Liver (tissue), 9 donors: Measurements from ENCODE around the gene FIBCD1. TPM values are rescaled to one million over a fixed set of nuclear protein-coding genes. Genes with fewer than 3 reads are reported as not detected.

Experiments
- DNase-seq: peaks from one replicate; pipeline ENCODE4 v3.0.0-alpha.2; 2017; ENCODE audit warnings: low spot score
- H3K27ac ChIP-seq, 2 donors: one replicate each; pipeline ENCODE4 v1.7.0; 2013; ENCODE audit warnings: inconsistent platforms in 2 of 2, low read length in 2 of 2, control low read depth in 1 of 2, low read depth in 1 of 2, mild to moderate bottlenecking in 1 of 2
- H3K27me3 ChIP-seq, 4 donors: one replicate each; pipeline versions ENCODE4 v1.6.1 to v1.7.0; 2013; ENCODE audit warnings: low read length in 3 of 4, inconsistent platforms in 1 of 4, mild to moderate bottlenecking in 1 of 4, moderate library complexity in 1 of 4; ENCODE audit not compliant: control insufficient read depth in 4 of 4, insufficient read depth in 4 of 4
- H3K36me3 ChIP-seq, 4 donors: one replicate each; pipeline versions ENCODE4 v1.6.1 to v1.7.0; 2013; ENCODE audit warnings: low read length in 3 of 4, mild to moderate bottlenecking in 3 of 4, low read depth in 1 of 4, moderate library complexity in 1 of 4; ENCODE audit not compliant: control insufficient read depth in 4 of 4, insufficient read depth in 3 of 4
- H3K4me1 ChIP-seq, 4 donors: one replicate each; pipeline versions ENCODE4 v1.6.1 to v1.7.0; 2013; ENCODE audit warnings: low read length in 3 of 4, mild to moderate bottlenecking in 3 of 4, moderate library complexity in 1 of 4; ENCODE audit not compliant: control insufficient read depth in 4 of 4, insufficient read depth in 4 of 4
- H3K4me3 ChIP-seq, 3 donors: one replicate each; pipeline versions ENCODE4 v1.6.1 to v1.7.0; 2013; ENCODE audit warnings: low read length in 3 of 3, control low read depth in 1 of 3, low read depth in 1 of 3, mild to moderate bottlenecking in 1 of 3
- H3K9ac ChIP-seq, 2 donors: one replicate each; pipeline ENCODE4 v1.7.0; 2013; ENCODE audit warnings: low read length in 2 of 2, mild to moderate bottlenecking in 2 of 2, moderate library complexity in 2 of 2, control low read depth in 1 of 2, low read depth in 1 of 2
- H3K9me3 ChIP-seq, 4 donors: one replicate each; pipeline versions ENCODE4 v1.6.1 to v1.7.0; 2013; ENCODE audit warnings: low read length in 3 of 4; ENCODE audit not compliant: control insufficient read depth in 4 of 4
- ATF3 ChIP-seq: IDR thresholded peaks from 2 replicates; pipeline ENCODE4 v1.6.1; 2016; ENCODE audit warnings: antibody characterized with exemption
- CTCF ChIP-seq: fragments of 150-350 bp; IDR thresholded peaks from 2 replicates; pipeline ENCODE4 v1.5.1; 2017; ENCODE audit warnings: improper control_type of control experiment, low read depth, low read length; ENCODE audit not compliant: missing input control
- GABPA ChIP-seq, 2 donors: IDR thresholded peaks in 1 of 2; conservative IDR thresholded peaks in 1 of 2; 2 replicates each; pipeline ENCODE4 v1.6.1; 2016; ENCODE audit warnings: antibody characterized with exemption in 2 of 2, mild to moderate bottlenecking in 1 of 2, moderate library complexity in 1 of 2
- HNF4A ChIP-seq, 2 donors: conservative IDR thresholded peaks; 2 replicates each; pipeline ENCODE4 v1.6.1; 2016; ENCODE audit warnings: antibody characterized with exemption in 2 of 2, mild to moderate bottlenecking in 2 of 2
- HNF4G ChIP-seq: IDR thresholded peaks from 2 replicates; pipeline ENCODE4 v1.6.1; 2016; ENCODE audit warnings: antibody characterized with exemption
- JUND ChIP-seq, 2 donors: IDR thresholded peaks; 2 replicates each; pipeline ENCODE4 v1.6.1; 2016; ENCODE audit warnings: antibody characterized with exemption in 2 of 2
- NR2F2 ChIP-seq: IDR thresholded peaks from 2 replicates; pipeline ENCODE4 v1.6.1; 2016; ENCODE audit warnings: antibody characterized with exemption
- RAD21 ChIP-seq, 2 donors: IDR thresholded peaks; 2 replicates each; pipeline ENCODE4 v1.6.1; 2016; ENCODE audit warnings: antibody characterized with exemption in 2 of 2, mild to moderate bottlenecking in 2 of 2
- REST ChIP-seq: IDR thresholded peaks from 2 replicates; pipeline ENCODE4 v1.6.1; 2016; ENCODE audit warnings: antibody characterized with exemption, mild to moderate bottlenecking
- RXRA ChIP-seq, 2 donors: IDR thresholded peaks; 2 replicates each; pipeline ENCODE4 v1.6.1; 2017 to 2018; ENCODE audit warnings: antibody characterized with exemption in 2 of 2, mild to moderate bottlenecking in 1 of 2
- SP1 ChIP-seq: IDR thresholded peaks from 2 replicates; pipeline ENCODE4 v1.6.1; 2018; ENCODE audit warnings: antibody characterized with exemption, mild to moderate bottlenecking
- TAF1 ChIP-seq: conservative IDR thresholded peaks from 2 replicates; pipeline ENCODE4 v1.6.1; 2016; ENCODE audit warnings: antibody characterized with exemption, mild to moderate bottlenecking
- YY1 ChIP-seq: IDR thresholded peaks from 2 replicates; pipeline ENCODE4 v1.6.1; 2016; ENCODE audit warnings: antibody characterized with exemption, mild to moderate bottlenecking
- ZBTB33 ChIP-seq: IDR thresholded peaks from 2 replicates; pipeline ENCODE4 v1.6.1; 2016; ENCODE audit warnings: antibody characterized with exemption
- WGBS: extraction: QIAGEN DNeasy Blood & Tissue Kit; methylation state at CpG from one replicate; pipeline ENCODE4 v1.1.7; 2013; 5-methylcytosine and 5-hydroxymethylcytosine counted together
- polyA plus RNA-seq, 2 donors: library from polyadenylated mRNA; stranded (reverse) in 1 of 2; unstranded in 1 of 2; fragments of 200-250 nt in 1 of 2; fragments of >200 nt in 1 of 2; fragmentation: Nextera tagmentation in 1 of 2; extraction: Ambion mirVana in 1 of 2; gene quantifications; one replicate each; pipeline versions ENCODE4 v1.2.1 to v1.2.3, GENCODE V29; 2013 to 2015
- total RNA-seq, 2 donors: library from RNA; depleted of rRNA; stranded (reverse); fragments of >200 nt; gene quantifications; one replicate each; pipeline ENCODE4 v1.2.3, GENCODE V29; 2014
- donor health status: healthy.
- donor health status: healthy.
- donor health status: healthy.
- donor health status: healthy.
- donor health status: healthy.

Gene FIBCD1
- total and polyA plus RNA-seq, 4 donors, result not detected

- peaks cover 0 to 11% (median 2%) of the 10 kb centered on the region in 4 donors for H3K27me3 ChIP-seq
- WGBS, result 74% methylated on average over 6 of the region's 6 CpGs
Observed at GRCh38 chr9:130952065-130952762, 13.2 kb upstream of the FIBCD1 start.

GRCh38 chr9:130950039-130950311 is 10.9 kb upstream of the FIBCD1 start:
- no peak overlapping the region for H3K27ac ChIP-seq
- no peaks in the 10 kb centered on the region for H3K4me1 ChIP-seq
- peaks cover 0 to 5% (median 2%) of the 10 kb centered on the region in 4 donors for H3K9me3 ChIP-seq
- DNase-seq, result no peak
- H3K36me3 ChIP-seq, result no peaks in the 10 kb centered on the region
- no peak overlapping the region for H3K9ac ChIP-seq
- 78% methylated on average over 1 of the region's 1 CpG for WGBS
- H3K27me3 ChIP-seq, result peaks cover 0 to 12% (median 2%) of the 10 kb centered on the region in 4 donors
- no peak overlapping the region for H3K4me3 ChIP-seq
- TF ChIP-seq REST (no peak), RXRA (IDR thresholded peaks at IDR 0.05) (no peak), RAD21 (IDR thresholded peaks at IDR 0.05) (no peak), ATF3 (no peak), JUND (IDR thresholded peaks at IDR 0.05) (no peak), TAF1 (no peak), HNF4A (conservative IDR thresholded peaks at IDR 0.05) (no peak), CTCF (no peak), NR2F2 (no peak)

More at GRCh38 chr9:130952065-130952762, 13.2 kb upstream of the FIBCD1 start:
- peaks cover 0 to 5% (median 2%) of the 10 kb centered on the region in 4 donors for H3K9me3 ChIP-seq
- no peaks in the 10 kb centered on the region for H3K36me3 ChIP-seq
- H3K4me3 ChIP-seq, result no peak overlapping the region
- no peak for TF ChIP-seq ZBTB33
- TF ChIP-seq TAF1, result no peak
- TF ChIP-seq GABPA (IDR thresholded peaks at IDR 0.05 in 1 of 2, conservative IDR thresholded peaks at IDR 0.05 in 1 of 2), result no peak
- TF ChIP-seq JUND (IDR thresholded peaks at IDR 0.05), result no peak
- TF ChIP-seq HNF4G, result no peak
- TF ChIP-seq NR2F2, result no peak
- no peak for TF ChIP-seq REST
- no peak for TF ChIP-seq SP1
- TF ChIP-seq YY1, result no peak
- no peak for TF ChIP-seq HNF4A (conservative IDR thresholded peaks at IDR 0.05)
- DNase-seq, result no peak
- H3K27ac ChIP-seq, result no peak overlapping the region
- H3K9ac ChIP-seq, result no peak overlapping the region
- H3K4me1 ChIP-seq, result no peaks in the 10 kb centered on the region
